HEK293 (cell line): Measurements from ENCODE around the gene LRRC4C.

Source experiments
- KLF8 ChIP-seq: fragments of 450-650 bp; formaldehyde crosslinking; IDR thresholded peaks from 2 replicates; pipeline ENCODE4 v1.5.1; 2016; ENCODE audit warnings: missing biosample characterization, missing genetic modification characterization
- KLF9 ChIP-seq: fragments of 450-650 bp; formaldehyde crosslinking; IDR thresholded peaks from 2 replicates; pipeline ENCODE4 v1.5.1; 2016; ENCODE audit warnings: missing biosample characterization, missing genetic modification characterization, low read depth
- YY1 ChIP-seq: fragments of 450-650 bp; formaldehyde crosslinking; IDR thresholded peaks from 2 replicates; pipeline ENCODE4 v1.5.1; 2018; ENCODE audit warnings: missing biosample characterization, missing genetic modification characterization
- ZBTB7A ChIP-seq: fragments of 450-650 bp; formaldehyde crosslinking; IDR thresholded peaks from 2 replicates; pipeline ENCODE4 v1.5.1; 2016; ENCODE audit warnings: low read depth, missing biosample characterization, missing genetic modification characterization
- ZNF114 ChIP-seq: fragments of 450-650 bp; formaldehyde crosslinking; IDR thresholded peaks from 2 replicates; pipeline ENCODE4 v1.5.0; 2017; ENCODE audit warnings: missing biosample characterization, missing genetic modification characterization
- ZNF174 ChIP-seq: fragments of 450-650 bp; formaldehyde crosslinking; IDR thresholded peaks from 2 replicates; pipeline ENCODE4 v1.5.0; 2017; ENCODE audit warnings: missing biosample characterization, mild to moderate bottlenecking, missing genetic modification characterization
- ZNF239 ChIP-seq: fragments of 450-650 bp; formaldehyde crosslinking; IDR thresholded peaks from 2 replicates; pipeline ENCODE4 v1.5.1; 2016; ENCODE audit warnings: missing biosample characterization, missing genetic modification characterization
- ZNF302 ChIP-seq: fragments of 450-650 bp; formaldehyde crosslinking; IDR thresholded peaks from 2 replicates; pipeline ENCODE4 v1.5.1; 2016; ENCODE audit warnings: missing biosample characterization, missing genetic modification characterization, low read depth
- ZNF621 ChIP-seq: fragments of 450-650 bp; formaldehyde crosslinking; IDR thresholded peaks from 2 replicates; pipeline ENCODE4 v1.5.1; 2017; ENCODE audit warnings: missing biosample characterization, missing genetic modification characterization
- TF ChIP-seq, protein P1 (sequence below): fragments of 450-650 bp; formaldehyde crosslinking; IDR thresholded peaks from 2 replicates; pipeline ENCODE4 v1.5.1; 2016; ENCODE audit warnings: missing biosample characterization, missing genetic modification characterization
- TF ChIP-seq, protein P2 (sequence below): fragments of 450-650 bp; formaldehyde crosslinking; IDR thresholded peaks from 2 replicates; pipeline ENCODE4 v1.5.1; 2016; ENCODE audit warnings: missing biosample characterization, missing genetic modification characterization

DNA sequence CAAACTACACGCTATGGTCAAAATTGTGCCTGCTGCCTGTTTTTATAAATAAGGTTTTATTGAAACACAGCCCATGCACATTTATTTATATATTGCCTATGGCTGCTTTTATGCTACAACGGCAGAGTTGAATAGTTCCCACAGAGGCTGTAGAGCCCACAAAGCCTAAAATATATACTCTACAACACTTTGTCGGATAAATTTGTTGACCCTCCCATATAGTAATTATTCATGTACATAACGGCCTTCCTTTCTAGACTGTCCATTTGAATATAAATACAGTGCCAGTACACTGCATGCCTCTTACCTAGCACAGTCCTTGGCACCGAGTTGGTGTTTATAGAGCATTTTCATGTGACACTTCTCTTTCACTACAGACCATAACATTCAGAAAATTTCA, 314.0 kb downstream of the LRRC4C start:
- no peak for TF ChIP-seq ZNF239 (tag by site-specific recombination)
- TF ChIP-seq, protein P1, sequence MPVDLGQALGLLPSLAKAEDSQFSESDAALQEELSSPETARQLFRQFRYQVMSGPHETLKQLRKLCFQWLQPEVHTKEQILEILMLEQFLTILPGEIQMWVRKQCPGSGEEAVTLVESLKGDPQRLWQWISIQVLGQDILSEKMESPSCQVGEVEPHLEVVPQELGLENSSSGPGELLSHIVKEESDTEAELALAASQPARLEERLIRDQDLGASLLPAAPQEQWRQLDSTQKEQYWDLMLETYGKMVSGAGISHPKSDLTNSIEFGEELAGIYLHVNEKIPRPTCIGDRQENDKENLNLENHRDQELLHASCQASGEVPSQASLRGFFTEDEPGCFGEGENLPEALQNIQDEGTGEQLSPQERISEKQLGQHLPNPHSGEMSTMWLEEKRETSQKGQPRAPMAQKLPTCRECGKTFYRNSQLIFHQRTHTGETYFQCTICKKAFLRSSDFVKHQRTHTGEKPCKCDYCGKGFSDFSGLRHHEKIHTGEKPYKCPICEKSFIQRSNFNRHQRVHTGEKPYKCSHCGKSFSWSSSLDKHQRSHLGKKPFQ (tag by site-specific recombination) = no peak
- TF ChIP-seq, protein P2, sequence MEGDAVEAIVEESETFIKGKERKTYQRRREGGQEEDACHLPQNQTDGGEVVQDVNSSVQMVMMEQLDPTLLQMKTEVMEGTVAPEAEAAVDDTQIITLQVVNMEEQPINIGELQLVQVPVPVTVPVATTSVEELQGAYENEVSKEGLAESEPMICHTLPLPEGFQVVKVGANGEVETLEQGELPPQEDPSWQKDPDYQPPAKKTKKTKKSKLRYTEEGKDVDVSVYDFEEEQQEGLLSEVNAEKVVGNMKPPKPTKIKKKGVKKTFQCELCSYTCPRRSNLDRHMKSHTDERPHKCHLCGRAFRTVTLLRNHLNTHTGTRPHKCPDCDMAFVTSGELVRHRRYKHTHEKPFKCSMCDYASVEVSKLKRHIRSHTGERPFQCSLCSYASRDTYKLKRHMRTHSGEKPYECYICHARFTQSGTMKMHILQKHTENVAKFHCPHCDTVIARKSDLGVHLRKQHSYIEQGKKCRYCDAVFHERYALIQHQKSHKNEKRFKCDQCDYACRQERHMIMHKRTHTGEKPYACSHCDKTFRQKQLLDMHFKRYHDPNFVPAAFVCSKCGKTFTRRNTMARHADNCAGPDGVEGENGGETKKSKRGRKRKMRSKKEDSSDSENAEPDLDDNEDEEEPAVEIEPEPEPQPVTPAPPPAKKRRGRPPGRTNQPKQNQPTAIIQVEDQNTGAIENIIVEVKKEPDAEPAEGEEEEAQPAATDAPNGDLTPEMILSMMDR (tag by site-specific recombination) = no peak
- TF ChIP-seq YY1 (tag by site-specific recombination) = no peak
- no peak for TF ChIP-seq ZNF114 (tag by site-specific recombination)
- TF ChIP-seq KLF8 (tag by site-specific recombination) = no peak
- no peak for TF ChIP-seq ZNF621
- TF ChIP-seq KLF9 (tag by site-specific recombination) = no peak
- no peak for TF ChIP-seq ZBTB7A (tag by site-specific recombination)
- no peak for TF ChIP-seq ZNF174 (tag by site-specific recombination)
- no peak for TF ChIP-seq ZNF302
